ENCODE results near the gene NIT1.

Gene NIT1

GRCh38 chr1:161117759-161118581 lies at the start of gene NIT1, which contains the start of gene PFDN2:
TSS of gene NIT1 (plus strand) at chr1:161118105. CDS start at chr1:161118177, 72 bp downstream.
TSS of gene PFDN2 (minus strand) at chr1:161118037. CDS start at chr1:161118026, 11 bp downstream.
- peak; percentile 61 for DNase-seq

- DNase-seq: no peak
Observed at GRCh38 chr1:161068306-161069234, 49.3 kb upstream of the NIT1 start.

GRCh38 chr1:161069241-161069640 lies 48.7 kb upstream of the NIT1 start:
- DNase-seq: no peak

GRCh38 chr1:161069731-161070270 lies 48.1 kb upstream of the NIT1 start, which contains the start of gene ARHGAP30:
TSS of gene ARHGAP30 (minus strand) at chr1:161069891. CDS start at chr1:161069624, 267 bp downstream.
- no peak for DNase-seq

- no peak for DNase-seq
Observed at GRCh38 chr1:161070761-161071160, 47.1 kb upstream of the NIT1 start.

GRCh38 chr1:161071886-161072371 lies 46.0 kb upstream of the NIT1 start:
- DNase-seq: no peak

- no peak for DNase-seq
Observed at GRCh38 chr1:161072751-161073449, 45.0 kb upstream of the NIT1 start.

GRCh38 chr1:161073474-161074121 lies 44.3 kb upstream of the NIT1 start:
- DNase-seq: no peak

- DNase-seq: no peak
Observed at GRCh38 chr1:161074676-161075368, 43.1 kb upstream of the NIT1 start.

- DNase-seq: no peak
Observed at GRCh38 chr1:161076410-161076809, 41.5 kb upstream of the NIT1 start.

GRCh38 chr1:161077426-161077825 lies 40.5 kb upstream of the NIT1 start:
- DNase-seq: no peak

- DNase-seq: no peak
Observed at GRCh38 chr1:161079436-161080110, 38.3 kb upstream of the NIT1 start.

GRCh38 chr1:161080441-161081405 lies 37.2 kb upstream of the NIT1 start:
- no peak for DNase-seq

- no peak for DNase-seq
Observed at GRCh38 chr1:161081519-161081918, 36.4 kb upstream of the NIT1 start.

GRCh38 chr1:161082483-161082882 lies 35.4 kb upstream of the NIT1 start:
- no peak for DNase-seq

GRCh38 chr1:161082996-161083747 lies 34.7 kb upstream of the NIT1 start:
- DNase-seq: no peak

- no peak for DNase-seq
Observed at GRCh38 chr1:161083748-161084596, 33.9 kb upstream of the NIT1 start.

GRCh38 chr1:161084597-161084988 lies 33.3 kb upstream of the NIT1 start:
- no peak for DNase-seq
